Measurements from ENCODE around the gene FAM222B.
"Not testable (repeated sequence)": the region's sequence is repeated elsewhere in the genome, so short reads cannot be mapped to it uniquely, and the experiment has no call there.

The FAM222B gene, protein sequence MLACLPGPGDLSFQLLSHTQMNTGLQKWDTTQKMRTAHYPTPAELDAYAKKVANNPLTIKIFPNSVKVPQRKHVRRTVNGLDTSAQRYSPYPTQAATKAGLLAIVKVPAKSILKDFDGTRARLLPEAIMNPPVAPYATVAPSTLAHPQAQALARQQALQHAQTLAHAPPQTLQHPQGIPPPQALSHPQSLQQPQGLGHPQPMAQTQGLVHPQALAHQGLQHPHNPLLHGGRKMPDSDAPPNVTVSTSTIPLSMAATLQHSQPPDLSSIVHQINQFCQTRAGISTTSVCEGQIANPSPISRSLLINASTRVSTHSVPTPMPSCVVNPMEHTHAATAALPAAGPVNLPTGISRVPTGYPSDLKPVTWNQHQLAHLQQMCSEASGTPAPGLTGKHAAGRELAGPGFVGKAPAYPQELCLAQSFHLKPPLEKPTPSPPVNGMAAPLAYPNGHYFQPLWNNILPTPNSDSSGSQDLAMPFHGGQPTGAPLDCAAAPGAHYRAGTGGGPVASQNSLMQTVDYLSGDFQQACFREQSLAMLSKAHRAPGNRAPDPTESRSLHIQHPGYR

DNA sequence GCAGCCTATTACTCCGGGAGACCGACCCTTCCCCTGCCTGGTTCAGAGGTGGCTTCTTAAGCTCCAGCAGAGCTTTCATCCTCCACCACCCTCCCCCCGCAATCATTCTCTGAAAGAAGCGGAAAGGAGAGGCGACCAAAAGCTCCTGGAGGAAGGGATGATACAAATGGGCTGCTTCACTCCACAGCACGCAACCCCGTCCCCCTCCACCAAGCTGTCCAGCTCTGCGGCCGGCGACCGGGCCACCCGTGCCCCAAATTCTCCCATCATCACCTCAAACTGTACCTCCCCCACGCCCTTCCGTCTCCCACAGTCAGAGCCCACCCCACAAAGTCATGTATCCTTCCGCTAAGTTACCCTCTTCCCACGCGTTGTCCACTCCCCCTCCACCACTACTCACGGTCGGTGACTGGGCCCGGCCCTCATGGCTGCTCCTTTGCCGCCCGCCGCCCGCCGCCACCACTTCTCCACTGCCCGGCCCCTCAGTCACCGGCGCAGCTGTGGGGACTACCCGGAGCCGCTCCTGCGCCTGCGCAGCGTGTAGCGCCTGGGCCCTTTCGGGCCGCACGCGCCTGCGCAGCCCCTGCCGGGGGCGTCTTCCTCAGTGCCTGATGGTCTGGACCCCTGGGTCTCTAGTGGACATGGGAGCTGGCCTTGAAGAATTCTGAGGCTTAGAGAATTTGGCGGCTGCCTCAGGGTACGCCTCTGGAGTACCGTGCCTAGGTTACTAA lies at the start of gene FAM222B:
FAM222B (minus strand) TSS at position 509 of the 731 bp plus-strand sequence. CDS start 76,123 bp downstream, outside the sequence.
- DNase-seq (ENCODE audit: low read depth) = peak; percentile 88

DNA sequence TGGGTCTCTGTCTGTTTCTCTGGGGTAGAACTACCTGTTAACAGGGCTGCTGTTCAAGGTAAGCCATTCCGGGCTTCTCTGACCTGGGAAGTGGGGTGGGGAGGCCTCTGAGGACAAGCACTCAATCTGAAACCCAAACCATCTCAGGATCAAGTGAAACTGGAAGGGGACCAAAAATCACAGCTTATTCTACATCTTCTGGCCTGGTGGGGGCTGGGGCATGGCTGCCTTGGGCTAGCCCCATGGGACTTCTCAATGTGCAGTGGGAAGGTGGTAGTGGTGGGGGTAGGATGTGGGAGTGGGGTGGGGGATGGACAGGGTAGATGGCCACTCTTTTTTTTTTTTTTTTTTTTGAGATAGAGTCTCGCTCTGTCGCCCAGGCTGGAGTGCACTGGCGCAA lies 49.4 kb upstream of the FAM222B start:
- DNase-seq (ENCODE audit: low read depth) = no peak

DNA sequence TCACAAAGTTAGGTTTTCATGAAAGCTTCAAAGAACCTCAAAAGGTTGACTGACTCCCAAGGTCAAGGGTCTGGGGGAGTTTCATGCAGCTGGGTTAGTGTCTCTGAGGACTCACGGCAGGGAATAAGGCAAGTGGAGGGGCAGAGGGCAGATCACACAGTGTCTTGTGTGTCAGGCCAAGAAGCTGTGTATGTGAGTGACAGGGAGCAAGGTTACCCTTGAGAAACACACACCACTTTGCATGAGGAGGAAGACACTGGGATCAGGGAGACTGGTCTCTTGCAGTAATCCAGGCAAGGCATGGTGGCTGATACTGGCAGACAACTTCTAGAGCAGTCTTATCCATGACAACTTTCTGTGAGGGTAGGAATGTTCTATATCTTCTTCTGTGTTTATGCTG lies 48.6 kb upstream of the FAM222B start:
- DNase-seq (ENCODE audit: low read depth) = no peak

DNA sequence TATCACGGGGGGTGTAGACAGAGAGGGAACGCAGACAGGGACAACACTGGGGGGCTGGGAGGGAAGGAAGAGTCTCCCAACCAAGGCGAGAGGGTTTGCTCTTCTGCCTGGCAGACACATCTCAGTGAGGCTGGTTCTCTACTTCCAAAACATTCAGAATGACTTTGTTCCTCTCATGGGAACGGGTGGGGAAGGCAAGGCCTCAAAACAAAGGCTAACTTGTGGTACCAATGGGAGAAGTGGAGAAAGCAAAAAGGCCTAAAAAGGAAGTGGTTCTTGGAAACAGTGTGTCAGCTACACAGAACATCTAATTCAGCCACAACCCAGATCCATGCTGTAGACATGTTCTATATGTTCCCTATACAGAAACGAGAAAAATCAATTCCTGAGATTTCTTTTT lies 47.4 kb upstream of the FAM222B start:
- DNase-seq (ENCODE audit: low read depth) = no peak

DNA sequence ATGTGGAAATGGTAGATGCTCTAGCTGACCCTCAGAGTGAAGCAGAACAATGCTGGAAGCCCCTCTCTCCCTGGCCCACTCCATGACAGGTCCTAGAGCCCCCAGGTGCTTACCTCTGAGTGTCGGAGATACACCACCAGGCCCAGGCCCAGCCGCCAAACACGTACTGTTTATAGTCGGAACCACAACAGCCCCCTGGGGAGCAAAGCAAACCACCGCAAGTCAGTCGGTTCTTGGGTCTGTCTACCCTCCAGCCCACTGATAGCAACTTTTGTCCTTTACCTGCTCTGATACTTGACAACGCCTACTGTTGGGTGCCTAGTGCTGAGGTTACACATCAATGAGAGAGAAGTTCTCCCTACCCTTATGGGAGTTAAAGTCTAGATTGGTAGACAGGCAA lies 46.2 kb upstream of the FAM222B start:
- DNase-seq (ENCODE audit: low read depth) = no peak

GRCh38 chr17:28887871-28888471 lies 45.4 kb upstream of the FAM222B start:
- DNase-seq (ENCODE audit: low read depth) = no peak

- DNase-seq (ENCODE audit: low read depth) = no peak
Observed at GRCh38 chr17:28885951-28886350, 43.4 kb upstream of the FAM222B start.

DNA sequence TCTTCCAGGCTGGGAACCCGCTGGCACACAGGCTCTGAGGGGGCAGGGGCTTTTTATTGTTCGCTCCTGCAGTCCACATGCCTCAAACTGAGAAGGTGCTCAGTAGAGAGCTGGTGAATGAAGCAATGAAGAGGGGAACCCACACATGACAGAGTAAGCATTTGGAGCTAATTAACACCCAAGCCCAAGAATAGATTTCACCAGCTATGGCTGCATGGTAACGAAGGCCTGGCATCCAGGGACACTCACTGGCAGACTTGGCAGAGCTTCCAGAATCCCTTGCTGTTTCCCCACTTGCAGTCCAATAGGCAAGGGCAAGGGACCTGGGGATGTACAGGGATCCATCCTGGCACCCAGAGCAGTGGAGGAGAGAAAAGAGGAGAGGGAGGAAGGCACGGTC lies 42.8 kb upstream of the FAM222B start:
- no peak for DNase-seq (ENCODE audit: low read depth)

DNA sequence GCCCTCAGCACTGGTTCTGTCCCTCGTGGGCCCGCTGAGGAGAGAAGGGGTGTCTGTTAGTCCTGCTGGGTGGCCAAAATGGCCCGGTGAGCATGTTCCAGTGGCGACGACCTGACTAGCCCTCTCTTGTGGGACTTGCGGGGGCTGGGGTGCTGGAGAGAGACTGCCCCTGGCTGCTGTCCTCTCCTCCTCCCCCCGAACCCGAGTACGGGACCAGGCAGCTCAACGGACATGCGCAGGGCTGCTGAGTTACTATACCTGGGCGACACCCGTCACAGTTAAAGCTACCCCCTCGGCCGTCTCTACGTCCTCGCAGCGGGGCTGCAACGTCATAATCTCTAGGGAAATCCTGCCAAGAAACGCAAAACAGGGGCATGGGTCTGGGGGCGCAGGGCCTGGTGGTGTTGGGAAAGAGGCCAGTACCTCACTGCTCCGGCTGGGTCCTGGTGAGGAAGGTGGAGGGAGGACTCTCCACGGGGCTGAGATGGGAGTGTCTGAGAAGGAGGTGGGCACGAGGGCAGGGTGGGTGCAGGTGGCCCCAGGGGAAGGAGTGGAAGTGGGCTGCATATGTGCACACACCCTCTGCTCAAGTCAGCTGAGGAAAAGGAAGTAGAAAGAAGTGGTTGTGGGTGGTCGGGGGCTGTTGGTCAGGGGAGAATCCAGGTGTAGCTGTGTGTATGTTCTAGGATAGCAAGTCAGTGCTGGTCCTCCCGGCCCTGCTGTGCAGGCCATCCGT lies 41.5 kb upstream of the FAM222B start:
- no peak for DNase-seq (ENCODE audit: low read depth)

DNA sequence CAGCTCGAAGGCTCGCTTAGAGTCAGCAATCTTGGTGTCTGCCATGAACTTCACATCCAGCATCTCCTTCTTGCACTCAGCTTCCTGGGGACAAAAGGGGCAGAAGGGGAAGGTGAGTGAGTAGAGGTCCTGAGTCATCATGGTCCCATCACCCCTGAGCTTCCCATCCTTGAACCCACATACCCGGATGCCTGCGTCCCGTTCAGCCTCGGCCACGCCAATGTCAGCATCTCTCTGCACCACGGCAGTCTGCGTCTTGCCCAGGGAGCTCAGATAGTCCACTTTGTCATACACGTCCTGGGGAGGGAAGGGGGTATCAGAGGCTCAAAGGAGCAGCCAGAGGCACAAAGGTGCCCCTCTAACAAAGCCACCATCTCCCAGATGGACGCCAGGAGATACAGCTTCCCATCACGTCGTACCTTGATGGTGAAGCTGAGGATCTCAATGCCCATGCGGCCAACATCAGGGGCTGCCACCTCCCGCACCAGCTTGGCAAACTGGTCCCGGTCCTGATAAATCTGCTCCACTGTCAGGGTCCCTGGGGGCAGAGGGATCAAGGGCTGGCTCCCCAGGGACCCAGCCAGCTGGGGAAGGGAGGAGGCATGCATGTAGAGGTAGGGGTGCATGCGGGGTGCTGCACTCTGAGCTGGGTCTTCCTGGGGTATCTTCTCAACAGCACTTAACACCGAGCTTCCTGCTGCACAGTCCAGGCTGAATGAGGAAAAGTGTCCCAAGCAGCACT lies 39.7 kb upstream of the FAM222B start:
- DNase-seq (ENCODE audit: low read depth) = no peak

- DNase-seq (ENCODE audit: low read depth) = no peak
Observed at GRCh38 chr17:28881533-28882056, 39.0 kb upstream of the FAM222B start.

DNA sequence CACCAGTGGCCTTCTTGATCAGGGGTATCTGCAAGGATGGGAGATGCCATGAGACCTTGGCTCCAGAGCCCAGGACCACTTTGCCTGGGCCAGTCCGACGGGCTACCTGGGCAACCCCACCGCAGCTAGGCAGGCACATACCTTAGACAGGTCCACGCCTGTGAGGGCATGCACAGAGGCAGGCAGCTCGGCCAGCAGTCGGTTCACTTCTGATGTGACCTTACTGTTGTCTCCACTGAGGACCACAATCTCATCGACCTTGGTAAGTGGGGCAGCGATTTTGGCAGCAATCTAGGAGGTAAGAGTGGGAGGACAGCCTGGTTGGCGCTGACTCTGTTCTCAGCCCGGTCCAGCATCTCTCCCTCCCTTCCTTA lies 38.0 kb upstream of the FAM222B start:
- DNase-seq (ENCODE audit: low read depth) = no peak

DNA sequence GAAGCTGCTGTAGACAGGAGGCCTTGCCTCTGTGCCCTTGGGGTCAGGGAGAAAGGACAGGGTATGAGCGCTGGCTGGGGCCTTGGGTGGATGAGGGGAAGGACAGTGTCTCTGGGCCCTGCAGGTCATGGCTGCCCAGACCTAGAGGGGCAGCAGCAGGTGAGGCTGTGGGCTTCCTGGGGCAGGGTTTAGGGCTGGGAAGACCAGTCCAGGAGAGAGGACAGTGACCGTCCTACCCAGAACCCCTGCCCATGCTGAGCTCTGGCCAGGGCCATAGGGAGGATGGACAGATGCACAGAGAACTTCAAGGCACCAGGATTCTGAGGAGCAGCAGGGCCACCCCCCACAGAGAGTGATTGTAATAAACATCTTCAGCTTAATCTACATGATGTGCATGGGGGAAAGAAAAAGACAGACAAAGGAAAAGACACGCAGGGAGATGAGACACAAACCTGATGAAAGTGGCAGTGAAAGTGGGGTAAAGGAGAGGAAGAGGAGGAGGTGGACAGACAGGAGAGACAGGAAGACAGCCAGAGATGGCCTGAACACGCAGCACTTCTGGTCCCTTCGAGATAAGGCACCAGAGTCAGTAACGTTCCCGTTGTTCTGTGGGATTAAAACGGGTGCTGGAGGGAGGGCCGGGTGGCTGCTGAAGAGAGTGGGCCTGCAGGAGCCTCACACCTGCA lies 37.4 kb upstream of the FAM222B start:
- no peak for DNase-seq (ENCODE audit: low read depth)

DNA sequence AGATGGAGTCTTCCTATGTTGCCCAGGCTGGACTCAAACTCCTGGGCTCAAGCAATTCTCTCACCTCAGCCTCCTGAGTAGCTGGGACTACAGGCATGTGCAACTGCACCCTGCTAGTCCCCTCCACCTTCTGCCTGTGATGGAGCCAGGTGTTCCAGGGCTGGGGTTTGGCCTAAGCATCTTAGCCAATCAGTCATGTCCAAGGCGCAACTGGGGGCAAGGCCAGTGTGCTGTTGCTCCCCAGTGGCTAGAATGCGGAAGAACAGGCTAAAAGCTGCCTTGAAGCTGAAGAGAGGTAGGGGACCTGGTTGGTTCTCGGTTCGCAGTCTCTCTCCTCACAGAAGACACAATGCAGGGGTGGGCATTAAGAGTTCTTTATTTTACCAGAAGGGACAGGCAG lies 36.4 kb upstream of the FAM222B start:
- DNase-seq (ENCODE audit: low read depth) = peak; percentile 59

GRCh38 chr17:28878158-28878910 lies 35.7 kb upstream of the FAM222B start:
- DNase-seq (ENCODE audit: low read depth) = peak; percentile 17

GRCh38 chr17:28877150-28877711 lies 34.6 kb upstream of the FAM222B start:
- not testable (repeated sequence) for DNase-seq (ENCODE audit: low read depth)

DNA sequence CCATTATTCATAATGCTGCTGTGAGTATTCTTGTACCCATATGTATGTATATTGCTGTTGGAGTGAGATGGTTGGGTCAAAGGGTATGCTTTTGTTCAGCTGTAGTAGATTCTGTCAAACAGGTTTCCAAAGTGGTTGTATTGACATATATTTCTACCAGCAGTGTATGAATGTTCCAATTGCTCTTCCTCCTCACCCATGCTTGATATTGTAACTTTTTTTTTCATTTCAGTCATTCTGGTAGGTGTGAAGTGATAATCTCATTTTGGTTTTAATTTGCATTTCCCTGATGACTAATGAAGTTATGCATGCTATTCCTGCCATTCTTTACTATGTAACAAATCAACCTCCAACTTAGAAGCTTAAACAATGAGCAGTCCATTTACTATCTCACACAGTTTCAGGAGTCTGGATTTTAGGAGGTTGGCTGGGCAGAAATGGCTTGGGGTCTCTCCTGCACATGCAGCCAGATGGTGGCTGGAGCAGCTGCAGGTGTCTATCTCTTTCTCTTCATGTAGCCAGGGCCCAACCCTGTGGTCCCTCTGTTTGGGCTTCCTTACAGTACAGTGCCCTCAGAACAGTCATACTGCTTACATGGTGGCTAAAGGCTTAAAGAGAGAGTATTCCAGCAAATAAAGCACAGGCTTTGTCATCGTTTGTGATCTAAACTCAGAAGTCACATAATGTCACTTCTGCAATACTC lies 33.4 kb upstream of the FAM222B start:
- DNase-seq (ENCODE audit: low read depth) = no peak

DNA sequence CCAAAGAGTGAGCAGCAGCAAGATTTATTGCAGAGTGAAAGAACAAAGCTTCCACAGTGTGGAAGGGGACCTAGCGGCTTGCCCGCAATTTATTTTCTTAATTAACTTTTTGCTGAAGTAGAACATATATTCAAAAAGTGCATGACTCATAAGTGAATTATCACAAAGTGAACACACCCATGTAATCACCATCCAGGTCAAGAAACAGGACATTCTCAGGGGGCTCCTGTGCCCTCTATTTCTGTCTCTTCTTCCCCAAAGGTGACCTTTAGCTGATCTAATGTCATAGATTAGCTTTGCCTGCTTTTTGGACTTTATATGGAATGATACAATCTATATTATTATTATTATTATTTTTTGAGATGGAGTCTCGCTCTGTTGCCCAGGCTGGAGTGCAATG lies 32.2 kb upstream of the FAM222B start:
- no peak for DNase-seq (ENCODE audit: low read depth)

DNA sequence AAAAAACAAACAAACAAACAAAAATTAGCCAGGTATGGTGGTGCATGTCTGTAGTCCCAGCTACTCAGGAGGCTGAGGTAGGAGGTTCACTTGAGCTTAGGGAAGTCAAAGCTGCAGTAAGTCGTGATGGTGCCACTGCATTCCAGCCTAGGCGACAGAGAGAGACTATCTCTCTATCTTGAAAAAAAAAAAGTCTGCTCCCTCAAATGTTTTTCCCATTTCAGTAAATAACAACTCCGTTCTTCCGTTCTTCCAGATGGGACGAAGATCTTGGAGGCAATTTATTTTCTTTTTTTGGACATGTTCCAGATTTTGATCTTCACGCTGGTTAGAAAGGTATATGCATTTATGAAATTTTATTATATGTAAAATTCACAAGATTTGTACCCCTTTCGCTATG lies 31.2 kb upstream of the FAM222B start:
- no peak for DNase-seq (ENCODE audit: low read depth)

All from EH (cell line).